Suppressor macrophage (primary cell): ENCODE measurements around the gene AGPAT4.
"Not testable (repeated sequence)": the region's sequence is repeated elsewhere in the genome, so short reads cannot be mapped to it uniquely, and the experiment has no call there.

Experiments used
- DNase-seq, 4 experiments: peaks; one replicate each; pipeline ENCODE4 v3.0.0-alpha.2; 2020 to 2022

The AGPAT4 gene

GRCh38 chr6:161227004-161227960 is 46.6 kb downstream of the AGPAT4 start:
- peak in 3 of 4 experiments; percentile 24 to 45 (median 42) for DNase-seq

GRCh38 chr6:161226009-161226964 is 47.6 kb downstream of the AGPAT4 start:
- DNase-seq: peak; percentile 26 to 61 (median 47)

GRCh38 chr6:161225681-161226008 is 48.2 kb downstream of the AGPAT4 start:
- no peak for DNase-seq

GRCh38 chr6:161224951-161225680 is 48.7 kb downstream of the AGPAT4 start:
- DNase-seq: not testable (repeated sequence)

GRCh38 chr6:161223646-161224045 is 50.2 kb downstream of the AGPAT4 start:
- DNase-seq: no peak

GRCh38 chr6:161222706-161223234 is 51.1 kb downstream of the AGPAT4 start:
- DNase-seq: no peak

GRCh38 chr6:161220346-161220745 is 53.5 kb downstream of the AGPAT4 start:
- peak; percentile 54 to 76 (median 66) for DNase-seq

- DNase-seq: no peak
Measured at GRCh38 chr6:161219680-161220079, 54.2 kb downstream of the AGPAT4 start.

- DNase-seq: no peak
Measured at GRCh38 chr6:161218222-161218621, 55.6 kb downstream of the AGPAT4 start.

- no peak for DNase-seq
Measured at GRCh38 chr6:161217628-161218027, 56.2 kb downstream of the AGPAT4 start.

- DNase-seq: no peak
Measured at GRCh38 chr6:161216616-161217205, 57.1 kb downstream of the AGPAT4 start.

- peak; percentile 27 to 49 (median 42) for DNase-seq
Measured at GRCh38 chr6:161215876-161216615, 57.8 kb downstream of the AGPAT4 start.

- DNase-seq: peak; percentile 76 to 96 (median 85)
Measured at GRCh38 chr6:161215193-161215592, 58.7 kb downstream of the AGPAT4 start.

- peak in 1 of 4 experiments; percentile 13 for DNase-seq
Measured at GRCh38 chr6:161214722-161215121, 59.1 kb downstream of the AGPAT4 start.

GRCh38 chr6:161212902-161213301 is 61.0 kb downstream of the AGPAT4 start:
- DNase-seq: no peak

GRCh38 chr6:161211380-161212035 is 62.4 kb downstream of the AGPAT4 start:
- DNase-seq: no peak

GRCh38 chr6:161210857-161211256 is 63.0 kb downstream of the AGPAT4 start:
- no peak for DNase-seq

- DNase-seq: no peak
Measured at GRCh38 chr6:161207200-161207599, 66.7 kb downstream of the AGPAT4 start.

- DNase-seq: peak in 2 of 4 experiments; percentile 41 to 49
Measured at GRCh38 chr6:161204866-161205557, 68.8 kb downstream of the AGPAT4 start.
